Measurements from ENCODE around the gene SEZ6.

The SEZ6 gene

GRCh38 chr17:28974451-28974850, 31.4 kb downstream of the SEZ6 start:
- DNase-seq (ENCODE audit: low read depth) = no peak

- DNase-seq (ENCODE audit: low read depth) = no peak
These were observed 32.4 kb downstream of the SEZ6 start for GRCh38 chr17:28973425-28973824.

DNA sequence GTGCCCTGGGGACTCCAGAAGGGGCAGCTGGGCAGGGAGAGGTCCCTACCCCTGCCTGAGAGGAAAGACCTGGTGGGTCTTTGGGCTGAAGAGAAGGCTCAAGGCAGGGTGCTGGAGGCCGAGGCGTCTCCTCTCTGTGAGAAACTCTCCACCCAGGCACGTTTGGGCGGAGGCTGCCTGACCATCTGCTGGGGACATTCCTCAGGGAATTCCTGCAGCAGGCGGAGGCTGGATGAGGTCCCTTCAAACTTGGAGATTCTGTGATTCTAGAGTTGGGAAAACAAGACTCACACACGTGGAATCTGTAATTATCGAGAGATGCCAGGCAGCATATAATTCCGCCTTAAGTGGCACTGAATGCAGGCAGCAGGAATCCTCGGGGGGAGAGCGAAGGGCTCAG, 33.4 kb downstream of the SEZ6 start:
- DNase-seq (ENCODE audit: low read depth) = no peak

- no peak for DNase-seq (ENCODE audit: low read depth)
These were observed 35.0 kb downstream of the SEZ6 start for GRCh38 chr17:28970879-28971278.

- DNase-seq (ENCODE audit: low read depth) = no peak
These were observed 36.0 kb downstream of the SEZ6 start for GRCh38 chr17:28969706-28970393.

GRCh38 chr17:28968914-28969295, 36.9 kb downstream of the SEZ6 start:
- DNase-seq (ENCODE audit: low read depth) = no peak

- no peak for DNase-seq (ENCODE audit: low read depth)
These were observed 37.5 kb downstream of the SEZ6 start for GRCh38 chr17:28968231-28968913.

DNA sequence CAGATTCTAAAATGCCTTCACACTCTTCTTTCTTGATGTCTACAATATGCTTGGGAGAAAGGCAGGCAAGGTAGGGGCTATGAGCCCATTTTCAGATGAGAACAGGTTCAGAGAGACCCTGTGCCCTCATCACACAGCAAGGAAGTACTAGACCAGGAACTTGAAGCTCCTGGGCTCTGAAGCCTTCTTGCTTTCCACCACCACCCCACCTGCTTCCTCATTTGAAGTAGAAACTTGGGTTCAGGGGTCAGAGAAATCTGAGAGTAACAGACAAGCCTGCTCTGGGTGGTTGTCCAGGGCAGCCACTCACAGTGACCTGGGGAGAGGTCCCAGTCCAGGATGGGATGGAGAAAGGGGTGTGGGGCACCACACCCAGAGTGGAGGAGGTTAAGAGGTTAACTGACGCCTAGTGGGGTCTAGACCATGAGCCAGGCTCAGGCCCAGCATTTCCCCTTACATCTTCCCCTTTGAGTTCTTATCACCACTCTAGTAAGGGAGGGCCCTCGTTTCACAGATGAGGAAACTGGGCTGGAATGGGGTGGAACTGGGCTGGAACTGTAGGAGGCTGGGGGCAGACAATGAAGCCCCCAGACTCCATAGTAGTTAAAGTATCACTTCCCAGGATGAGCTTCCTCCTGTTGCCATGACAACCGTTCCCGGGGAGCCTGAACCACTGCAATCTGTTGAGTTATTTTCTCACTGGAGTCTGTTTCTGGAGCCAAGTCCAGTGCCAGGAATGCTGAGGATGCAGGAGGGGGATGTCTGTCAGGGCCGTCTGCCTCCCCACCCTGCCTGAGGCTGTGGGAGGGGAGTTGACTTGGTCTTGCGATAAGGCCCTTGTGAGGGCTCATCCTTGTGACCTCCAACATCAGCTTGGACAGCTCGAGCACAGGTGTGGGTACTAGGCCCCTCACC, 38.4 kb downstream of the SEZ6 start:
- no peak for DNase-seq (ENCODE audit: low read depth)

DNA sequence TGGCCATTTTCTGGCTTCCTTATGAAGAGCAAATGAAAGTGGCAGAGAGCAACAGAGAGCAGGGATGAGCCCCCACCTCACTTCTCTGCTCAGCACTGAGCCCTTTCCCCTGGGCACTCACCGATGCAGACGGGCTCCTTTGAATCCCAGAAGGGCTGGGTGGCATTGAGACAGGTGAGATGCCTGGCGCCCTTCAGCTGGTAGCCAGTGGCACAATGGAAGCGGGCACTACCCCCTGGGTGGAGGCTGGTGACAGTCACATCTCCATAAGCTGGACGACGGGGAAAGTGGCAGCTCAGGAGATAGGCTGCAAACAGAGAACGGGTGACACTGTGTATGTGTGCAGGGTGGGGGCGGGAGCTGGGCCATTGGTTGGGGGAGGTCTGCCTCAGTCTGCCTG, 42.0 kb downstream of the SEZ6 start:
- no peak for DNase-seq (ENCODE audit: low read depth)

DNA sequence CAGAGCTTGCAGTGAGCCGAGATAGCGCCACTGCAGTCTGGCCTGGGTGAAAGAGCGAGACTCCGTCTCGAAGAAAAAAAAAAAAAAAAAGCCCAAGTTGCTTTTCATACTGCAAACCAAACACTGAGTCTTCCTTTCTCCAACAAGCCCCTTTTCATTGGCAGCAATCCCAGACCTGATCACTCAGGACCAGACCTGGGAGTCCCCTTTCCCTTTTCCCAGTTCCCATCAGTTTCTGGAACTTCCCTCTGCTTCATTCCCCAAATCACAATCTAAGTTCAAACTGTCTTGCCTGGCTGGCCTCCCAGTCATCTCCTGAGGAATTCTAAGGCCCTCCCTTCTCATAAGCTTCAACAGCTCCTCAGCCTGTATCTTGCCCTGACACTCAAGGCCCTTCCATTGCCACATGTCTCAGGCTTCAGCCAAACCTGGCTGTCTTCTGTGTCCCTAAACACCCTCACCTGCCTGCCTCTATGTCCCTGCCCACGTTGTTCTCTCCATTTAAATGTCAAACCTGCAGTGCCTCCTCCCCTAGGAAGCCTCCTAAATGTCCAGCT, 42.7 kb downstream of the SEZ6 start:
- DNase-seq (ENCODE audit: low read depth) = no peak

DNA sequence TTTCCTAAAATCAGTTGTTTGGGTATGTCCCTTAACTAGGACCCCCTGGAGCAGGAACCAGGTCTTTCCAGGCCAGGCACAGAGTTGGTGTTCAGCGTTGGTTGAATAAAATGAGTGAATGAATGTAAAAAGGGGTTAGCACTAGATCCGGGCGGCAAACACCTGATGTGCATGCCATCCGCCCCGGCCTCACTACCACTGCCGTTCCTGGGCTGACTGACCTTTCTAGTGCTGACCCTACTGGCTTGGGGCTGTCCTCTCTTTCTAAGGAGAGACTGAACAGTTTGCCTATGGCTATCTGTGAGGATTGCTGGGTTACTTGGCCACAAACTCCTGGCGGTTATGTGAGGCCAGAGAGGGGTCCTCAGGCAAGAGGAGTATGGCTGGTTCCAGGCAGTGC, 44.4 kb downstream of the SEZ6 start:
- no peak for DNase-seq (ENCODE audit: low read depth)

DNA sequence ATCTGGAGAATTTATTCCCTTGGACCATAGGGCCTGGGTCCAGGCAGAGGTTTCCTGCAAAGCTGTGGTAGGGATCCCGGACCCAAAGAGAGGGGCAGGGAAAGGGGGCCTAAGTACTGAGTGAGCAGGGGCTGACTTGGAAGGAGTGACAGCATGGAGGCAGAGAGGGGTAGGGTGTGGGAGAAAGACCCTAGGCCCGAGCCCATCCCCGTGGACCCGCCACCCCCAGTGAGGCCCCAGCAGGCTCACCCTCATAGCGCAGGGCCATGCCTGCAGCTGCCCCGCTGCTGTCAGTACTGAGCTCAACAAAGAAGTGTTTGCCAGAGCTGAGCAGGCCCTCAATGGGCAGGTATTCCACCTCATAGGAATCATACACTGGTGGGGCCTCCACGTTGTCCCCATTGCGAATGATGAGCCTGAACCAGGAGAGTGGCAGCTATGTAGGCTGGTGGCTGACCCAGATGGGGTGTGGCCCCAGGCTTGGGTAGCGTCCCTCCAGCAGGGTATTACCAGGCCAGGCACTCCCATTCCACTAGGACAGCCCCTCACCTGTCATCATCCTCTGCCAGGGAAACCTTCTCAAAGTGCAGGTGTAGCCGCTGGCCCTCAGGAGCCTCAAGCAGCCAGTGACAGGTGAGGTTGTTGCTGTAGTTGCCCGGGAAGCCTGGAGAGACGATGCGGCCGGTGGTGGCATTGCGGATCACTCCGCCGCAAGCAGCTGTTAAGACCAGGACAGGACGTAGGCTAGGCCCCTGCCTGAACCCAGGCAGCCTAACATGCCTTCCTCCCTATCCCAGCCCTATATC, 45.4 kb downstream of the SEZ6 start:
- no peak for DNase-seq (ENCODE audit: low read depth)

DNA sequence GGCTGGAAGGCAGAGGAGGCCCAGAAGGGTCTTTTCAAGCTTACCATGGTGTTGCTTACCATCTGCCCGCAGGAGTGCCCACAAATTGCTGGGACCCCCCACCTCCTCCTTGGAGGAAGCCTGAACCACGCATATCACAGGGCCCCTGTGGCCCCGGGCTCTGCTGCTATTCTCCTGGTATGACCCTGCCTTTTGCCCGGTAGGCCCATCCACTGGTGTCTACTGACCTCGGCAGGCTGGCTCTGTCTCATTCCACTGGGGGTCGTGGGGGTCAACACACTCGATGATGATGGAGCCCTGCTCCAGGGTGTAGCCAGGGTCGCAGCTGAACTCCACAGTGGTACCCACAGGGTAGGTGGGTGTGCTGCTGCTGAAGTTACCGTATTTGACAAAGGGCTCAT, 46.4 kb downstream of the SEZ6 start:
- no peak for DNase-seq (ENCODE audit: low read depth)

DNA sequence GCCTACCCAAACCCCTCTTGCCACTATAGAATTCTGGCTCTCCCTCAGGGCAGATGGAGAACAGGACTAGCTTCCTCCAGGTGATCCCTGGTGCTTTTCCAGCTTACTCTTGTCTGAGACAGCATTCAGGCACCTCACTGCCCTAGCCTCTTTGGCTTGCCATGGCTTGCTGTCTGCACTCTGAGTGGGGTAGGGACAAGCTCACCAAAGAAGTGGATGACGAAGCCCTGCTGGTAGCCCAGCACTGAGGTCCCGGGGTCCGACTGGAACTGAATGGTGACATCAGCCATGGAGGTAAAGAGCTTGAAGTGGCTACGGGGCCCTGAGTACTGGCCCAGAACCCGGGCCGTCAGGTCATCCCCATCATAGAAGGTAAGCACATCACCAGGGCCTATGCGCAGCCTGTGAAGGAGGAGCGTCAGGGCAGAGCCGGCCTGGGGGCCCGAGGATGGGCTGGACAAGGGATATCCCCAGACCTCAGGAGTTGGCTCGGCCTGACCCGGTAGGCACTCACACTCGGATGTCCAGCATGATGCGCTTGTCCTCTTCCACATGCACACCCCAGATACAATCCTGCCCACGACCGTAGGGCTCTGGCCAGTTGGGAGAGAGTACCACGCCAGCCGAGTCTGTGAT, 46.9 kb downstream of the SEZ6 start:
- DNase-seq (ENCODE audit: low read depth) = no peak

GRCh38 chr17:28957992-28958355, 47.9 kb downstream of the SEZ6 start:
- no peak for DNase-seq (ENCODE audit: low read depth)

GRCh38 chr17:28957277-28957991, 48.4 kb downstream of the SEZ6 start:
- DNase-seq (ENCODE audit: low read depth) = no peak

GRCh38 chr17:28956861-28957260, 49.0 kb downstream of the SEZ6 start:
- no peak for DNase-seq (ENCODE audit: low read depth)

GRCh38 chr17:28956112-28956511, 49.7 kb downstream of the SEZ6 start:
- no peak for DNase-seq (ENCODE audit: low read depth)

GRCh38 chr17:28955408-28955807, 50.4 kb downstream of the SEZ6 start:
- no peak for DNase-seq (ENCODE audit: low read depth)

GRCh38 chr17:28954886-28955285, 50.9 kb downstream of the SEZ6 start:
- DNase-seq (ENCODE audit: low read depth) = no peak
